Stimulated activated CD4-positive, alpha-beta T cell treated with anti-CD3 and anti-CD28 coated beads, Interleukin-1b, Interleukin-23, amount 100 ng/mL, for 48 hours (primary cell): ENCODE results near the gene CSTPP1.
"Not testable (repeated sequence)": the region's sequence is repeated elsewhere in the genome, so short reads cannot be mapped to it uniquely, and the experiment has no call there.

ENCODE experiments used
- DNase-seq: peaks from one replicate; pipeline ENCODE4 v3.0.0-alpha.2; 2020

The CSTPP1 gene

GRCh38 chr11:47055534-47055933, 119.0 kb downstream of the CSTPP1 start:
- no peak for DNase-seq

GRCh38 chr11:47056261-47056915, 119.8 kb downstream of the CSTPP1 start:
- DNase-seq: no peak

- DNase-seq: no peak
Observed at GRCh38 chr11:47057365-47057764, 120.8 kb downstream of the CSTPP1 start.

GRCh38 chr11:47060807-47061206, 124.2 kb downstream of the CSTPP1 start:
- no peak for DNase-seq

GRCh38 chr11:47061429-47062178, 125.0 kb downstream of the CSTPP1 start:
- no peak for DNase-seq

GRCh38 chr11:47062736-47063135, 126.2 kb downstream of the CSTPP1 start:
- no peak for DNase-seq

- no peak for DNase-seq
Observed at GRCh38 chr11:47067401-47067800, 130.8 kb downstream of the CSTPP1 start.

- no peak for DNase-seq
Observed at GRCh38 chr11:47070769-47071168, 134.2 kb downstream of the CSTPP1 start.

GRCh38 chr11:47071341-47071740, 134.8 kb downstream of the CSTPP1 start:
- DNase-seq: no peak

- DNase-seq: no peak
Observed at GRCh38 chr11:47071791-47072261, 135.3 kb downstream of the CSTPP1 start.

GRCh38 chr11:47078751-47079521, 142.4 kb downstream of the CSTPP1 start:
- no peak for DNase-seq

GRCh38 chr11:47080775-47081174, 144.2 kb downstream of the CSTPP1 start:
- not testable (repeated sequence) for DNase-seq

GRCh38 chr11:47083913-47084312, 147.4 kb downstream of the CSTPP1 start:
- DNase-seq: no peak

GRCh38 chr11:47087801-47088200, 151.2 kb downstream of the CSTPP1 start:
- DNase-seq: no peak

GRCh38 chr11:47093541-47093940, 157.0 kb downstream of the CSTPP1 start:
- no peak for DNase-seq

- DNase-seq: not testable (repeated sequence)
Observed at GRCh38 chr11:47096871-47097270, 160.3 kb downstream of the CSTPP1 start.

GRCh38 chr11:47098223-47098622, 161.7 kb downstream of the CSTPP1 start:
- not testable (repeated sequence) for DNase-seq

GRCh38 chr11:47099214-47099917, 162.8 kb downstream of the CSTPP1 start:
- DNase-seq: no peak

GRCh38 chr11:47099918-47100315, 163.4 kb downstream of the CSTPP1 start:
- DNase-seq: no peak

- no peak for DNase-seq
Observed at GRCh38 chr11:47101406-47101805, 164.8 kb downstream of the CSTPP1 start.

- DNase-seq: no peak
Observed at GRCh38 chr11:47104261-47104950, 167.8 kb downstream of the CSTPP1 start.

GRCh38 chr11:47105541-47105940, 169.0 kb downstream of the CSTPP1 start:
- no peak for DNase-seq
